ENCODE data around the gene CCDC40. TPM values are rescaled to one million over a fixed set of nuclear protein-coding genes. Genes with fewer than 3 reads are reported as not detected.

Gene CCDC40
- total RNA-seq, 2 donors from 2014 or later, result 3.4 to 4.5 TPM

DNA sequence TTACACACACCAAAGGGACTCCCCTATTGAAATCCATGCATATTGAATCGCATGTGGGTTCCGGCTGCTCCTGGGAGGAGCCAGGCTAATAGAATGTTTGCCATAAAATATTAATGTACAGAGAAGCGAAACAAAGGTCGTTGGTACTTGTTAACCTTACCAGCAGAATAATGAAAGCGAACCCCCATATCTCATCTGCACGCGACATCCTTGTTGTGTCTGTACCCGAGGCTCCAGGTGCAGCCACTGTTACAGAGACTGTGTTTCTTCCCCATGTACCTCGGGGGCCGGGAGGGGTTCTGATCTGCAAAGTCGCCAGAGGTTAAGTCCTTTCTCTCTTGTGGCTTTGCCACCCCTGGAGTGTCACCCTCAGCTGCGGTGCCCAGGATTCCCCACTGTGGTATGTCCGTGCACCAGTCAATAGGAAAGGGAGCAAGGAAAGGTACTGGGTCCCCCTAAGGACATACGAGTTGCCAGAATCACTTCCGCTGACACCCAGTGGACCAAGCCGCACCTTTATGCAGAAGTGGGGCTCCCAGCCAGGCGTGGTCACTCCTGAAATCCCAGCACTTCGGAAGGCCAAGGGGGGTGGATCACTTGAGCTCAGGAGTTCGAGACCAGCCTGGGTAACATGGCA is 67.1 kb downstream of the CCDC40 start:
- no peaks in the 10 kb centered on the region for H3K9me3 ChIP-seq (ENCODE audit: control insufficient read depth, low read length, poor library complexity, severe bottlenecking)
- Mint-ChIP-seq H3K36me3 (ENCODE audit: low read depth) (no peaks in the 10 kb centered on the region), H3K4me3 (peak overlapping the region; percentile 88), H3K4me1 (peaks cover 17% of the 10 kb centered on the region), H3K27me3 (no peaks in the 10 kb centered on the region), H3K27ac (no peak overlapping the region)
- ATAC-seq (no peak), DNase-seq (no peak)

DNA sequence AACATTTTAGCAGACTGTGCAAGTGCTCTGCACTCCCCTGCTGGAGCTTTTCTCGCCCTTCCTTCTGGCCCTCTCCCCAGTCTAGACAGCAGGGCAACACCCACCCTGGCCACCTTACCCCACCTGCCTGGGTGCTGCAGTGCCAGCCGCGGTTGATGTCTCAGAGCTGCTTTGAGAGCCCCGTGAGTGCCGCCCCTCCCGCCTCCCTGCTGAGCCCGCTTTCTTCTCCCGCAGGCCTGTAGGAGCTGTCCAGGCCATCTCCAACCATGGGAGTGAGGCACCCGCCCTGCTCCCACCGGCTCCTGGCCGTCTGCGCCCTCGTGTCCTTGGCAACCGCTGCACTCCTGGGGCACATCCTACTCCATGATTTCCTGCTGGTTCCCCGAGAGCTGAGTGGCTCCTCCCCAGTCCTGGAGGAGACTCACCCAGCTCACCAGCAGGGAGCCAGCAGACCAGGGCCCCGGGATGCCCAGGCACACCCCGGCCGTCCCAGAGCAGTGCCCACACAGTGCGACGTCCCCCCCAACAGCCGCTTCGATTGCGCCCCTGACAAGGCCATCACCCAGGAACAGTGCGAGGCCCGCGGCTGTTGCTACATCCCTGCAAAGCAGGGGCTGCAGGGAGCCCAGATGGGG is 68.0 kb downstream of the CCDC40 start:
- ATAC-seq (no peak), DNase-seq (no peak)
- Mint-ChIP-seq H3K4me1 (peaks cover 17% of the 10 kb centered on the region), H3K36me3 (ENCODE audit: low read depth) (no peaks in the 10 kb centered on the region), H3K4me3 (no peak overlapping the region), H3K27me3 (no peaks in the 10 kb centered on the region), H3K27ac (no peak overlapping the region)
- H3K9me3 ChIP-seq (ENCODE audit: control insufficient read depth, low read length, poor library complexity, severe bottlenecking), result no peaks in the 10 kb centered on the region

DNA sequence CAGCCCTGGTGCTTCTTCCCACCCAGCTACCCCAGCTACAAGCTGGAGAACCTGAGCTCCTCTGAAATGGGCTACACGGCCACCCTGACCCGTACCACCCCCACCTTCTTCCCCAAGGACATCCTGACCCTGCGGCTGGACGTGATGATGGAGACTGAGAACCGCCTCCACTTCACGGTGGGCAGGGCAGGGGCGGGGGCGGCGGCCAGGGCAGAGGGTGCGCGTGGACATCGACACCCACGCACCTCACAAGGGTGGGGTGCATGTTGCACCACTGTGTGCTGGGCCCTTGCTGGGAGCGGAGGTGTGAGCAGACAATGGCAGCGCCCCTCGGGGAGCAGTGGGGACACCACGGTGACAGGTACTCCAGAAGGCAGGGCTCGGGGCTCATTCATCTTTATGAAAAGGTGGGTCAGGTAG is 68.5 kb downstream of the CCDC40 start:
- no peaks in the 10 kb centered on the region for H3K36me3 Mint-ChIP-seq (ENCODE audit: low read depth)
- peaks cover 17% of the 10 kb centered on the region for H3K4me1 Mint-ChIP-seq
- no peak overlapping the region for H3K4me3 Mint-ChIP-seq
- ATAC-seq (no peak), DNase-seq (no peak)
- no peaks in the 10 kb centered on the region for H3K9me3 ChIP-seq (ENCODE audit: control insufficient read depth, low read length, poor library complexity, severe bottlenecking)
- no peaks in the 10 kb centered on the region for H3K27me3 Mint-ChIP-seq
- no peak overlapping the region for H3K27ac Mint-ChIP-seq

DNA sequence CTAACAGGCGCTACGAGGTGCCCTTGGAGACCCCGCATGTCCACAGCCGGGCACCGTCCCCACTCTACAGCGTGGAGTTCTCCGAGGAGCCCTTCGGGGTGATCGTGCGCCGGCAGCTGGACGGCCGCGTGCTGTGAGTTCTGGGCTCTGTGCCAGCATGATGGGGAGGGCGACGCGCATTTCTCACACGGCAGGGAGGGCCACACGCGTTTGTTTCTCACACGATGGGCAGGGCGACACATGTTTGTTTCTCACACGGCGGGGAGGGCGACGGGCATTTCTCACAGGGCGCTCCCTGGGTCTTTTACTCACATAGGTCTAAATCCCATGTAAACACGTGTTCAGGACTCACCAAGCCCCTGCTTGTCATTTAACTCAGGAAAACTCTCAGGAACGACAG is 69.3 kb downstream of the CCDC40 start:
- Mint-ChIP-seq H3K27ac (no peak overlapping the region), H3K4me3 (no peak overlapping the region), H3K27me3 (no peaks in the 10 kb centered on the region), H3K36me3 (ENCODE audit: low read depth) (no peaks in the 10 kb centered on the region), H3K4me1 (peaks cover 12% of the 10 kb centered on the region)
- ATAC-seq (no peak), DNase-seq (no peak)
- H3K9me3 ChIP-seq (ENCODE audit: control insufficient read depth, low read length, poor library complexity, severe bottlenecking), result no peaks in the 10 kb centered on the region

DNA sequence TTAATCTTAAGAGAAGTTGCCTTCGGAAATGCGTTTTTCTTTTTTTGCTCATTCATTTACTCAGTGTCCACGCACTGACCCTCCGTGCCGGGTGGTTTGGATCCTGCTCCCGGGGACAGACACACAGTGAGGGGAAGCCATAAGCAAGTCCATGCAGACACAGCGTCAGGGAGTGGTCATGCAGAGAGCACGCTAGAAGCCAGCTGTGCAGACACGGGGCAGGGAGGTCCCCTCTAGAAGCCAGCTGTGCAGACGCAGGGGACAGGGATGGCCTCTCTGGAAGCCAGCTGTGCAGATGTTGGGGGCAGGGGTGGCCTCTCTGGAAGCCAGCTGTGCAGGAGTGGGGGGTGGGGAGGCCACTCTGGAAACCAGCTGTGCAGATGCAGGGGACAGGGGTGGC is 69.7 kb downstream of the CCDC40 start:
- ATAC-seq (no peak), DNase-seq (no peak)
- H3K9me3 ChIP-seq (ENCODE audit: control insufficient read depth, low read length, poor library complexity, severe bottlenecking), result no peaks in the 10 kb centered on the region
- Mint-ChIP-seq H3K4me3 (no peak overlapping the region), H3K27ac (no peak overlapping the region), H3K27me3 (no peaks in the 10 kb centered on the region), H3K4me1 (peaks cover 9% of the 10 kb centered on the region), H3K36me3 (ENCODE audit: low read depth) (no peaks in the 10 kb centered on the region)

DNA sequence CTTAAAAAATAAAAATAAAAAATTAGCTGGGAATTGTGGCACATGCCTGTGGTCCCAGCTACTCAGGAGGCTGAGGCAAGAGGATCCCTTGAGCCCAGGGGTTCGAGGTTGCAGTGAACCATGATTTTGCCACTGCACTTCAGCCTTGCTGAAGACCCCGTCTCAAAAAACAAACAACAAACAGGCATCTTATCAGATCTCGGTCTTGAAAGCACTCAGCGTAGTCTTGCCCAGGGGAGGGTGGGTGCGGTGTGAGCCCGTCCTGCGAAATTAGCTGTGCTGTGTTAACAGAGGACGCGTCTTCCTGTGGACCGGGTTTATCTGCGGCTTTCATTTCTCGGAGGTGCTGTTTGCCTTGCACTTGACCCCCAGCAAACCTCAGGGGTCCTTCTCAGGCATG is 70.3 kb downstream of the CCDC40 start:
- H3K4me1 Mint-ChIP-seq, result peaks cover 8% of the 10 kb centered on the region
- no peak overlapping the region for H3K27ac Mint-ChIP-seq
- H3K9me3 ChIP-seq (ENCODE audit: control insufficient read depth, low read length, poor library complexity, severe bottlenecking), result no peaks in the 10 kb centered on the region
- DNase-seq (no peak), ATAC-seq (no peak)
- H3K4me3 Mint-ChIP-seq, result no peak overlapping the region
- H3K27me3 Mint-ChIP-seq, result no peaks in the 10 kb centered on the region
- H3K36me3 Mint-ChIP-seq (ENCODE audit: low read depth), result no peaks in the 10 kb centered on the region

DNA sequence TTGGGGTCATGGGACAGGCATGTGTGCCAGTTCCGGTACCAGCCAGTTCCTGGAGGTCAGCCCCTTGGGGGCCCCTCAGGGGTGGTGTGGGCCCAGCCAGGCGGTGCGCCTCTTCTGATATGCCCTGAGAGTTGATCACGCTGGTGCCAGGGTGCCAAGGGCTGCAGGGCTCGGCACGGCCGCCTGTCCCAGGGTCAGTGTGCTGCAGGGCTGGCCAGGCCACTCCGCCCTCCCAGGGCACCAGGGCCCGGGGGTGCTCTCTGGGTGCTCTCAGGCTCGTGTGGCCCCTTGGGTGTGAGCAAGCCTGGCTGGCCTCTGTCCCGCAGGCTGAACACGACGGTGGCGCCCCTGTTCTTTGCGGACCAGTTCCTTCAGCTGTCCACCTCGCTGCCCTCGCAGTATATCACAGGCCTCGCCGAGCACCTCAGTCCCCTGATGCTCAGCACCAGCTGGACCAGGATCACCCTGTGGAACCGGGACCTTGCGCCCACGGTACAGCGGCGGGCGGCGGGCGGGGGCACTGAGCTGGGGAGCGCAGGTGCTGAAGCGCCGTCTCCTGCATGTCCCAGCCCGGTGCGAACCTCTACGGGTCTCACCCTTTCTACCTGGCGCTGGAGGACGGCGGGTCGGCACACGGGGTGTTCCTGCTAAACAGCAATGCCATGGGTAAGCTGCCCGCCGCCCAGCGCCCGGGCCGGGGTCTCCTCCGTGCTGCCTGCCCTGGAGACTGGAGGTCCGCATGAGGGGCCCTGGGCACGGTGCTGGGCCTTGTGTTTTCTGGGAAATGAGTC is 71.0 kb downstream of the CCDC40 start:
- no peaks in the 10 kb centered on the region for H3K27me3 Mint-ChIP-seq
- DNase-seq, result no peak

DNA sequence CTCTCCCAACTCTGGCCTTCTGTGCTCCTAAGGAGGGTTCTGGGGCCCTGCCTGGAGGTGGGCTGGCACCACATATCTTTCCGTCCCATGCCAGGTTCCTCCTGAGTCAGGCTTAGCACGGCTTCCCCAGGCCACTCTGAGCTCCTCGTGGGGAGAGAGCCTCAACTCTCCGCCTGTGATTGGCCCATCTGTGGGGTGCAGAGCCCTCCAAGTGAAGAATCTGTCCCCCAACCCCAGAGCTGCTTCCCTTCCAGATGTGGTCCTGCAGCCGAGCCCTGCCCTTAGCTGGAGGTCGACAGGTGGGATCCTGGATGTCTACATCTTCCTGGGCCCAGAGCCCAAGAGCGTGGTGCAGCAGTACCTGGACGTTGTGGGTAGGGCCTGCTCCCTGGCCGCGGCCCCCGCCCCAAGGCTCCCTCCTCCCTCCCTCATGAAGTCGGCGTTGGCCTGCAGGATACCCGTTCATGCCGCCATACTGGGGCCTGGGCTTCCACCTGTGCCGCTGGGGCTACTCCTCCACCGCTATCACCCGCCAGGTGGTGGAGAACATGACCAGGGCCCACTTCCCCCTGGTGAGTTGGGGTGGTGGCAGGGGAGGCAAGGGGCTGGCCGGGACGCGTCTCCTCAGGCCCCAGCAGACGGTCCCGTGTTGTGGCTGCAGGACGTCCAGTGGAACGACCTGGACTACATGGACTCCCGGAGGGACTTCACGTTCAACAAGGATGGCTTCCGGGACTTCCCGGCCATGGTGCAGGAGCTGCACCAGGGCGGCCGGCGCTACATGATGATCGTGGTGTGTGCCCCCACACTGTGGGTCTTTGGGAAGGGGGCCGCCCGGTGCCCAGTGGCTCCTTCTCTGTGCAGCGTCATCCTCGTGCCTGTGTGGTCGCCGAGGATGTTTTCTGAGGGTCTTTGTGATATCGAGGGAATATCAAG is 71.9 kb downstream of the CCDC40 start:
- no peak for ATAC-seq
- peak in 1 of 3 donors; percentile 2 for DNase-seq
- H3K4me1 Mint-ChIP-seq, result peaks cover 2% of the 10 kb centered on the region
- no peaks in the 10 kb centered on the region for H3K27me3 Mint-ChIP-seq
- H3K4me3 Mint-ChIP-seq, result no peak overlapping the region
- H3K36me3 Mint-ChIP-seq (ENCODE audit: low read depth), result no peaks in the 10 kb centered on the region
- no peaks in the 10 kb centered on the region for H3K9me3 ChIP-seq (ENCODE audit: control insufficient read depth, low read length, poor library complexity, severe bottlenecking)
- no peak overlapping the region for H3K27ac Mint-ChIP-seq

More for the DNA sequence above, 71.0 kb downstream of the CCDC40 start:
- no peak for ATAC-seq
- Mint-ChIP-seq H3K4me3 (no peak overlapping the region), H3K36me3 (ENCODE audit: low read depth) (no peaks in the 10 kb centered on the region), H3K4me1 (peaks cover 3% of the 10 kb centered on the region), H3K27ac (no peak overlapping the region)
- H3K9me3 ChIP-seq (ENCODE audit: control insufficient read depth, low read length, poor library complexity, severe bottlenecking), result no peaks in the 10 kb centered on the region

DNA sequence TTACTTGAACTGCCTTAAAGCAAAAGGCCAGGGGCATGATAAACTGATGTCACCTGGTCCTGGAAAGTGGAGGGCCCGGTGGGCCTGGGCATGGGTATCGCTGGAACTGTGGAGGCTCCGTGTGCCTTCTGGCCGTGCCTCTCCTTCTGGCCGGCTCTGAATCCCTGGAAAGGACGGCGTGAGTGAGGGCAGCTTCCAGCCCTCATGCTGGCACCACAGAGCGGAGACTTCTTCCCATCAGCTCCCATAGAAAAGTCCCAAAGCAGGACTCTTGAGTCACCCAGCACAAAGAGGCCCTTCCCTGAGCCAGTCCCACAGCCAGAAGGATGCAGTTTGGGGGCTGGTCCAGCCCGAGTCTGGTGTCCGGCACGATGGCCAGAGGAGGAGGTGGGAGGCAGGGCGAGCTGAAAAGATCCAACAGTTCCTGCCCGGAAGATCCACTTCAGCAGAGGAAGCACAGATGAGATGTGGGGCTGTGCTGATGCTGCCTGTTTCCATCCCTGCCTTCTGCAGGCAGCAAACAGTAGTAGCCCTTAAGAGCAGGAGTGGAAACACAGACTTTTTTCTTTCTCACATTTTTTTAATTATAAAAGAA is 72.7 kb downstream of the CCDC40 start:
- DNase-seq, result peak in 1 of 3 donors; percentile 1
- H3K36me3 Mint-ChIP-seq (ENCODE audit: low read depth), result no peaks in the 10 kb centered on the region

DNA sequence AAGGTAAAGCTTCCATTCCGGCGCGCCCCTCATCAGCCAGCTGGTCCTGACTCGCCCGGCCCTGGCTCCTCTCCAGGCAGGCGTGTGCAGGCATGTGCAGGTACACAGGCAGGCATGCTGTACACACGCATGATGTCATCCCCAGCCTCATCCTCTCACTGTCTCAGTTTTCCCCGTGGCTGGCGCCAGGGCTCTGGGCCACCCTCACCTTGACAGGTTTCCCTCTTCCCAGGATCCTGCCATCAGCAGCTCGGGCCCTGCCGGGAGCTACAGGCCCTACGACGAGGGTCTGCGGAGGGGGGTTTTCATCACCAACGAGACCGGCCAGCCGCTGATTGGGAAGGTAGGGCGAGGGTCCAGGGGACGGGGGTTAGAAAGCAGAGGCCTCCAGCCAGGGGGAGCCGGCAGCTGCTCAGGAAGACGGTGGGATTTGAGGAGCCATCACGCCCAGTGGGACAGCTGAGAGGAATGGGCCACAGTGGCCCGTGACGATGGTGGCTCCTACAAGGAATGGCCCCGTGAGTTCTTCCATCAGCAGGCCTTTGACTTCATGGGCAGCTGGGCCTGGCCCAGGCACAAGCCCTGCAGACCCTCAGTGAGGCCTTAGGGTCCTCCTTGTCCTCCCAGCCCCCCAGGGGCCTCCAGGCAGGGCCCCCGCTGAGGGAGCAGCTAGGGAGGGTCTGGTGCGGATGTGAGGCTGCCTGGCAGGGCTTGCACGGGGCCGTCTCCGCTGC is 73.4 kb downstream of the CCDC40 start:
- Mint-ChIP-seq H3K36me3 (ENCODE audit: low read depth) (no peaks in the 10 kb centered on the region), H3K4me1 (peaks cover 3% of the 10 kb centered on the region), H3K27me3 (no peaks in the 10 kb centered on the region), H3K4me3 (no peak overlapping the region), H3K27ac (no peak overlapping the region)
- ATAC-seq (no peak), DNase-seq (no peak)
- no peaks in the 10 kb centered on the region for H3K9me3 ChIP-seq (ENCODE audit: control insufficient read depth, low read length, poor library complexity, severe bottlenecking)

More for the DNA sequence above, 72.7 kb downstream of the CCDC40 start:
- Mint-ChIP-seq H3K4me3 (no peak overlapping the region), H3K27me3 (no peaks in the 10 kb centered on the region), H3K27ac (no peak overlapping the region), H3K4me1 (no peaks in the 10 kb centered on the region)
- H3K9me3 ChIP-seq (ENCODE audit: control insufficient read depth, low read length, poor library complexity, severe bottlenecking), result no peaks in the 10 kb centered on the region
- no peak for ATAC-seq

DNA sequence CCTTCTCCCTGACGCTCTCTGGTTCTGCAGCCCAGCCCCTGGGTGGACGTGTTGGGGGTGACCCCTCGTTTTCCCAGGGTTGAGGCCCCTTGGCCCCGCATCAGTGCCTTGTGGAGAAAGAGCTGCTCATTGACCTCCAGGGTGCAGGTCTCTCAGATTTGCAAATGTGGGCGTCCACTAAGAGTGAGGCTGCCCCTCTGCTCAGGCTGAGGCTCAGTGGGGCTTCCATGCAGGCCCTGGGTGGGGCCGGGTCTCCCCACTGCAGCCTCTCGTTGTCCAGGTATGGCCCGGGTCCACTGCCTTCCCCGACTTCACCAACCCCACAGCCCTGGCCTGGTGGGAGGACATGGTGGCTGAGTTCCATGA is 74.0 kb downstream of the CCDC40 start:
- Mint-ChIP-seq H3K36me3 (ENCODE audit: low read depth) (no peaks in the 10 kb centered on the region), H3K27ac (no peak overlapping the region), H3K27me3 (no peaks in the 10 kb centered on the region), H3K4me3 (no peak overlapping the region), H3K4me1 (peaks cover 3% of the 10 kb centered on the region)
- no peak for DNase-seq
- H3K9me3 ChIP-seq (ENCODE audit: control insufficient read depth, low read length, poor library complexity, severe bottlenecking), result no peaks in the 10 kb centered on the region
- no peak for ATAC-seq

Measured in T-helper 17 cell (primary cell).